Measurements from ENCODE around the gene CLCNKA.

GRCh38 chr1:16080422-16081150 lies 58.8 kb downstream of the CLCNKA start:
- TF ChIP-seq CTCF (IDR thresholded peaks at IDR 0.05; ENCODE audit: poor library complexity) (no peak), EZH2 (IDR thresholded peaks at IDR 0.05; ENCODE audit: borderline replicate concordance) (no peak), EZH2phosphoT487 (IDR thresholded peaks at IDR 0.05; ENCODE audit: low read depth, severe bottlenecking, unreplicated experiment) (no peak)
